ENCODE data around the gene NT5C. TPM values are rescaled to one million over a fixed set of nuclear protein-coding genes. Genes with fewer than 3 reads are reported as not detected.

NT5C gene
- total RNA-seq, 2 experiments from 2014 or later, result 14.1 to 16.1 TPM

GRCh38 chr17:75126954-75127353, 4.6 kb downstream of the NT5C start:
- Histone ChIP-seq H3K27ac (ENCODE audit: low read depth in 1 of 2, low read length in 2 of 2) (no peak overlapping the region), H3K4me3 (ENCODE audit: low read length) (no peak overlapping the region), H3K36me3 (ENCODE audit: insufficient read depth, low read length) (peaks cover 16% of the 10 kb centered on the region), H3K27me3 (ENCODE audit: control insufficient read depth in 1 of 2, insufficient read depth in 2 of 2, low read length in 2 of 2) (no peaks in the 10 kb centered on the region), H3K4me1 (ENCODE audit: insufficient read depth, low read length) (peaks cover 45% of the 10 kb centered on the region), H3K9me3 (ENCODE audit: control insufficient read depth in 1 of 2, insufficient read depth in 1 of 2, low read length in 2 of 2) (no peaks in the 10 kb centered on the region)
- DNase-seq, result no peak
- ChIA-PET CTCF (interaction anchor here (0.6 to 0.8 kb wide), 2 partner anchors 24 to 86 kb away, joined by 3 read pairs; no protein-coding TSS in a partner anchor), POLR2A (interaction anchor here (0.6 to 0.9 kb wide), 4 partner anchors 13 to 267 kb away, joined by 3 to 5 read pairs (median 3); no protein-coding TSS in a partner anchor)
- no peak for ATAC-seq (ENCODE audit: poor library complexity)
- no peaks in the 10 kb centered on the region for H3K27me3 Mint-ChIP-seq
- TF ChIP-seq CTCF (IDR thresholded peaks at IDR 0.05), result no peak
- no peaks in the 10 kb centered on the region for H3K9me3 Mint-ChIP-seq
- peaks cover 10% of the 10 kb centered on the region for H3K36me3 Mint-ChIP-seq (ENCODE audit: low read depth)
- no peak overlapping the region for H3K4me3 Mint-ChIP-seq
- H3K27ac Mint-ChIP-seq, result no peak overlapping the region
- intact Hi-C loops (cut with DNase I, micrococcal nuclease), result no loop called here
- peaks cover 32% of the 10 kb centered on the region for H3K4me1 Mint-ChIP-seq (ENCODE audit: low read depth)

- ChIA-PET POLR2A (interaction anchor here (0.5 to 0.9 kb wide), 3 partner anchors 11 to 29 kb away, joined by 3 to 5 read pairs (median 3); partner anchors contain the start of gene JPT1), CTCF (interaction anchor here (2.1 to 3.8 kb wide), 2 partner anchors 12 to 76 kb away, joined by 7 to 25 read pairs; no protein-coding TSS in a partner anchor)
- H3K4me3 ChIP-seq (ENCODE audit: low read length), result no peak overlapping the region
Observed at GRCh38 chr17:75125984-75126383, 5.6 kb downstream of the NT5C start.

GRCh38 chr17:75124819-75125162, 6.8 kb downstream of the NT5C start:
- peaks cover 16% of the 10 kb centered on the region for H3K36me3 ChIP-seq (ENCODE audit: insufficient read depth, low read length)
- no peak overlapping the region for H3K4me3 Mint-ChIP-seq

More at GRCh38 chr17:75125984-75126383, 5.6 kb downstream of the NT5C start:
- DNase-seq (no peak), ATAC-seq (ENCODE audit: poor library complexity) (no peak)
- H3K27me3 ChIP-seq (ENCODE audit: control insufficient read depth in 1 of 2, insufficient read depth in 2 of 2, low read length in 2 of 2), result no peaks in the 10 kb centered on the region
- Mint-ChIP-seq H3K36me3 (ENCODE audit: low read depth) (peaks cover 16% of the 10 kb centered on the region), H3K4me1 (ENCODE audit: low read depth) (peaks cover 33% of the 10 kb centered on the region), H3K9me3 (no peaks in the 10 kb centered on the region), H3K27ac (peak overlapping the region; percentile 36), H3K27me3 (no peaks in the 10 kb centered on the region), H3K4me3 (no peak overlapping the region)
- no peaks in the 10 kb centered on the region for H3K9me3 ChIP-seq (ENCODE audit: control insufficient read depth in 1 of 2, insufficient read depth in 1 of 2, low read length in 2 of 2)
- TF ChIP-seq CTCF (IDR thresholded peaks at IDR 0.05), result no peak
- H3K4me1 ChIP-seq (ENCODE audit: insufficient read depth, low read length), result peaks cover 41% of the 10 kb centered on the region
- no peak overlapping the region for H3K27ac ChIP-seq (ENCODE audit: low read depth in 1 of 2, low read length in 2 of 2)
- intact Hi-C loops (cut with DNase I, micrococcal nuclease), result no loop called here
- peaks cover 18% of the 10 kb centered on the region for H3K36me3 ChIP-seq (ENCODE audit: insufficient read depth, low read length)

More at GRCh38 chr17:75124819-75125162, 6.8 kb downstream of the NT5C start:
- peak overlapping the region; percentile 84 for H3K27ac Mint-ChIP-seq
- intact Hi-C loops (cut with DNase I, micrococcal nuclease), result no loop called here
- no peaks in the 10 kb centered on the region for H3K27me3 Mint-ChIP-seq
- no peak overlapping the region for H3K27ac ChIP-seq (ENCODE audit: low read depth in 1 of 2, low read length in 2 of 2)
- peaks cover 14% of the 10 kb centered on the region for H3K36me3 Mint-ChIP-seq (ENCODE audit: low read depth)
- H3K4me1 Mint-ChIP-seq (ENCODE audit: low read depth), result peaks cover 29% of the 10 kb centered on the region
- POLR2A ChIA-PET, result interaction anchor here (0.9 to 1.4 kb wide), 3 partner anchors 10 to 90 kb away, joined by 3 to 10 read pairs (median 3); no protein-coding TSS in a partner anchor
- H3K27me3 ChIP-seq (ENCODE audit: control insufficient read depth in 1 of 2, insufficient read depth in 2 of 2, low read length in 2 of 2), result no peaks in the 10 kb centered on the region
- peaks cover 29% of the 10 kb centered on the region for H3K4me1 ChIP-seq (ENCODE audit: insufficient read depth, low read length)
- DNase-seq (no peak), ATAC-seq (ENCODE audit: poor library complexity) (no peak)
- TF ChIP-seq CTCF (IDR thresholded peaks at IDR 0.05), result no peak
- no peak overlapping the region for H3K4me3 ChIP-seq (ENCODE audit: low read length)
- H3K9me3 Mint-ChIP-seq, result no peaks in the 10 kb centered on the region
- CTCF ChIA-PET, result interaction anchor here (1.4 to 3.8 kb wide), 4 partner anchors 10 to 77 kb away, joined by 3 to 25 read pairs (median 6); partner anchors contain the start of gene ARMC7
- H3K9me3 ChIP-seq (ENCODE audit: control insufficient read depth in 1 of 2, insufficient read depth in 1 of 2, low read length in 2 of 2), result no peaks in the 10 kb centered on the region

All from CD4-positive, alpha-beta T cell (primary cell).